Activated T-cell treated with anti-CD3 and anti-CD28 coated beads, Interleukin-2, amount 50 U/mL, for 48 hours (primary cell): ENCODE measurements around the gene RPL22L1.
"Not testable (repeated sequence)": the region's sequence is repeated elsewhere in the genome, so short reads cannot be mapped to it uniquely, and the experiment has no call there.

Source experiments
- DNase-seq, 2 experiments: peaks; one replicate each; pipeline ENCODE4 v3.0.0-alpha.2; 2020

The RPL22L1 gene

DNA sequence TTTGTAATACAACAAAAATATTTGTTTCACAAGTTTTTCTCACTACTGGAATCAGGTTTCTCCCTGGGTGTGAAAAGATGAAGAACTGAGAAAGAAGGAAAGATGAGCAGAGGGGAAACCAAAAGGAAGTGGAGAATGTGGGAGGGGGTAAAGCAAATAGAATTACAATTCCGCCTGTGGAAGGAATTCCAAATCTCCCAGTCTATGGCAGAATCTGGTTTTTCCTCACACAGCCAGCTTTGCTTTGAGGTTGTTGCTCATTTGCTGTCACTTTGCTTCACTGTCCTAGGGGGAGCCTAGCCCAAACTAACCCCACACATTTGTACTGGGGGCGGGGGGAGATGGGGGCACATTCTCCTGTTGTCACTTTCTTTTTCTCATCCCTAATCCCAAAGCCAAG is 43.9 kb downstream of the RPL22L1 start:
- DNase-seq = no peak

DNA sequence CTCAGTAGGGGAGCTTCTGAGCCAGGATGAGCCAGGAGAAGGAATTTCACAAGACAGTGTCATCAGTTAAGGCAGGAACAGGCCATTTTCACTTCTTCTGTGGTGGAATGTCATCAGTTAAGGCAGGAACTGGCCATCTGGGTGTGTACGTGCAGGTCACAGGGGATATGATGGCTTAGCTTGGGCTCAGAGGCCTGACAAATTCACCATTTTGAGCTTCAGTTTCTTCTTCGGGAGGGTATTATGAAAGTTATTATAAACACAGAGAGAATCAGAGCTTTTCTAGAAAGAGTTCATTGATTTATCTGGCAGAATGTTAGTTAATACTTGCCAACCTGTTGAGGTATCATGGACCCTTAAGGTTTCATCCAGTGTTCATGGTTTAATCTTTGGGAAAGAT is 46.4 kb downstream of the RPL22L1 start:
- DNase-seq = not testable (repeated sequence)

DNA sequence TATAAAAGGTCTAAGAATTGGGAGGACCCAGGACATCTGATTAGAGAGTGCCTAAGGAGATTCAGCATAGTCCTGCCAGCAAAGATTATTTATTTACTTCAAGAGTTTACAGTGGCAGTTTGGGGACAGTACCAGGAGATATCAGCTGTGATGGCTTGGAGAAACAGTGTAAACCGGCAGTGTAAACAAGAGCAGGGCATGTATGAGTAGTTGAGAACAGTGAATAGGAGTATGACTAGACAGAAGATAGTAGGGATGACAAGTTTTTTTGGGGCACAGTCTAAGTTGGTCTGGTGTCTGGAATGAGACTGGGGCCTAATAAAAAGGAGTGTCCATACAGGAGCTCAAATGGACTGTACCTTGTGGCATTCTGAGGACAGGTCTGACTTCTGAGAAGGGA is 51.7 kb downstream of the RPL22L1 start:
- not testable (repeated sequence) for DNase-seq

DNA sequence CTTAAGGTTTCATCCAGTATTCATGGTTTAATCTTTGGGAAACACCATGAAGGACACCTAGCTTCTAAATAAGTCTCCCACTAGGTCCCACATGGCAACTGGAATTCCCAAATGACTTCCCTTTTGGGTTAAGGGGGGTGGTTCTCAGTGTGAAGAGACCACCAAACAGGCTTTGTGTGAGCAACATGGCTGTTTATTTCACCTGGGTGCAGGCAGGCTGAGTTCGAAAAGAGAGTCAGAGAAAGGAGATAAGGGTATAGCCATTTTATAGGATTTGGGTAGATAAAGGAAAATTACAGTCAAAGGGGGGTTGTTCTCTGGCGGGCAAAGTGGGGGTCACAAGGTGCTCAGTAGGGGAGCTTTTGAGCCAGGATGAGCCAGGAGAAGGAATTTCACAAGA is 52.5 kb downstream of the RPL22L1 start:
- DNase-seq = not testable (repeated sequence)

DNA sequence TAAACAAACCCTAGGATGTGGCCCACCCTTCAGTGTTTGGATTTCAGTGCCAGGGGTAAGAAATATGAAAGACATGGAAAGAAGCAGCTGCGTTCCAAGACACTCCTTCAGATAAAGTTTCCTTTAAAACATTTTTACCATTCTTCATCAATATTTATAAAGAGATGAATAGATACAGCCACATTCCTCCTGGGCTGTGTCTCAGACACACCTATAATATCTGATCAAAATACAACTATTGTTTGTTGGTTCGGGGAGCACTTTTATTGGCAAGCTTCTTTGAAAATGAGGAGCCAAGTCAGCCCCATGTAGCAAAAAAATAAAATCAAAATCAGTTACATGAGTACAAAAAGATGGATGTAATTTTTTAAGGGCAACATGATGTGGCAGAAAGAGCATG is 53.2 kb downstream of the RPL22L1 start:
- no peak for DNase-seq

DNA sequence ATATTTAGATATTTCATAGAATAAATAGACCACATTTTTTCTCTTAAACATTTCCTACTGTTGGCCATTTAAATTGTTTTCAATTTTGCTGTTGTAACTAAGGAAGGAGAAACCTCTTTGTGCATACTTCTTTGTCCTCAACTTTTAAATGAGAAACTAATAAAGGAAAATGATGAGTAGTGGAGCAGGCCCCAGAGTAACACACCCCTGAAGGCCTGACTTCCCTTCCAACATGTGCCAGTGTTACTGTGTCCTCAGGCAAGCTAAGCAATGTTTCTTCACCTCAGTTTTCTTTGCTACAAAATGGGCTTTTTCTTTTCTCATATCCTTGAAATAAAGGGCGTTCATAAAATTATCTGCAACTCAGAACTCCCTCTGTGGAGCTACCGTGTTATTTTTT is 53.7 kb downstream of the RPL22L1 start:
- no peak for DNase-seq

DNA sequence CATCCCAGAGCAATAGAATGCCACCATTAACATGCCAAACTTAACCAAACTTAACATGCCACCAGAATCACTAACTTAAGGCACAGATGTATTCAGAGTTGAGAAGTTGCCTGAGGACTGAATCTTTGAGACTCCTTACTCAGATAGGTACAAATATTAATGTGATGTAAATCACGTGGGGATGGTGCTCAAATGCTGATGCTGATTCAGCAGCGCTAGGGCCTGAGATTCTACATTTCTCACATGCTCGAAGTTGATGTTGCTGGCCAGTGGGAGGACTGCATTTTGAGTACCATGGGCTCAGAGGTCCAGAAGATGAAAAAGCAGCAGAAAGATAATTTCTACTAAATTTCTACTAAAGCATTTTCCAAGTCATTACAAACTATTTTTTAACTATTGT is 54.1 kb downstream of the RPL22L1 start:
- no peak for DNase-seq

DNA sequence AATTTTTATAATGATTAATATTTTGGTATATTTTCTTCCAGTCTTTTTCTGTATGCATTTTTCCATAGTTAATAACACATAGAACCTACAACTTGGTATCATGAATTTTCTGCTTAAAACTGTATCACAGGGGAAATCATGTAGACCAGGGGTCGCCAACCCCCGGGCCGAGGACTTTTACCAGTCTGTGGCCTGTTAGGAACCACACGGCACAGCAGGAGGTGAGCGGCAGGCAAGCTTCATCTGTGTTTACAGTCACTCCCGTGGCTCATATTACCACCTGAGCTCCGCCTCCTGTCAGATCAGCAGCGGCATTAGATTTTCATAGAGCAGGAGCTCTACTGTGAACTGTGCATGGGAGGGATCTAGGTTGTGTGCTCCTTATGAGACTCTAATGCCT is 54.7 kb downstream of the RPL22L1 start:
- DNase-seq = no peak
